ENCODE results near the gene DPY19L1.
A peak's percentile ranks its signal among the peaks of the same experiment; 100 is the strongest.
"Not testable (repeated sequence)": the region's sequence is repeated elsewhere in the genome, so short reads cannot be mapped to it uniquely, and the experiment has no call there.

Gene DPY19L1

DNA sequence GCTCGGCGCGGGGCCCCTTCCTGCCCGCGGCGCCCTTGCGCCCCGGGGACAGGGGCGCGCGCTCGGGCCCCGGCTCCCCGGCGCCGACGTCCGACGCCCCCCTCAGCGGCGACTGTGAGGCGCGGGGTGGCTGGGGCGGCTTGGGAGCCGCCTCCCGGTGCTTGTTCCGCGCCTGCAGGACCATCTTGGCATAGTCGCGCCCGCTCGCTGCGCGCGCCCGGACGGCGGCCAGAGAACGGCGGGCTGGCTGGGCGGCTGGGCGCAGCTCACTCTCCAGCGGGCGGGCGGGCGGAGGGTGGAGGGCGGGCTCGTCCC, at the start of gene DPY19L1:
TSS of gene DPY19L1 (minus strand) at position 275 of the 315 bp plus-strand sequence. CDS start at position 184, 91 bp downstream.
- Histone ChIP-seq H3K4me3 (peak within 1 kb of the TSS; percentile 53 to 78 (median 66)), H3K27ac (peak within 1 kb of the TSS; percentile 36 to 87 (median 74))

DNA sequence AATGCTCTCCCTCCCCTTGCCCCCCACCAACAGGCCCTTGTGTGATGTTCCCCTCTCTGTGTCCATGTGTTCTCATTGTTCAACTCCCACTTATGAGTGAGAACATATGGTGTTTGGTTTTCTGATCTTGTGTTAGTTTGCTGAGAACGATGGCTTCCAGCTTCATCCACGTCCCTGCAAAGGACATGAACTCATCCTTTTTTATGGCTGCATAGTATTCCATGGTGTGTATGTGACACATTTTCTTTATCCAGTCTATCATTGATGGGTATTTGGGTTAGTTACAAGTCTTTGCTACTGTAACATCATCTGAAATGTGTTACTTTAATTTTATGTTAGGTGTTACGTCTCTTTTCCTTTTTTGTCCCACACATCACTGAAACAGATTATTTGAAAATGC, 42.2 kb upstream of the DPY19L1 start:
- not testable (repeated sequence) for H3K4me3 ChIP-seq, H3K27ac ChIP-seq

- H3K27ac ChIP-seq, H3K4me3 ChIP-seq: not testable (repeated sequence)
Measured at GRCh38 chr7:35074008-35074407, 36.7 kb upstream of the DPY19L1 start.

DNA sequence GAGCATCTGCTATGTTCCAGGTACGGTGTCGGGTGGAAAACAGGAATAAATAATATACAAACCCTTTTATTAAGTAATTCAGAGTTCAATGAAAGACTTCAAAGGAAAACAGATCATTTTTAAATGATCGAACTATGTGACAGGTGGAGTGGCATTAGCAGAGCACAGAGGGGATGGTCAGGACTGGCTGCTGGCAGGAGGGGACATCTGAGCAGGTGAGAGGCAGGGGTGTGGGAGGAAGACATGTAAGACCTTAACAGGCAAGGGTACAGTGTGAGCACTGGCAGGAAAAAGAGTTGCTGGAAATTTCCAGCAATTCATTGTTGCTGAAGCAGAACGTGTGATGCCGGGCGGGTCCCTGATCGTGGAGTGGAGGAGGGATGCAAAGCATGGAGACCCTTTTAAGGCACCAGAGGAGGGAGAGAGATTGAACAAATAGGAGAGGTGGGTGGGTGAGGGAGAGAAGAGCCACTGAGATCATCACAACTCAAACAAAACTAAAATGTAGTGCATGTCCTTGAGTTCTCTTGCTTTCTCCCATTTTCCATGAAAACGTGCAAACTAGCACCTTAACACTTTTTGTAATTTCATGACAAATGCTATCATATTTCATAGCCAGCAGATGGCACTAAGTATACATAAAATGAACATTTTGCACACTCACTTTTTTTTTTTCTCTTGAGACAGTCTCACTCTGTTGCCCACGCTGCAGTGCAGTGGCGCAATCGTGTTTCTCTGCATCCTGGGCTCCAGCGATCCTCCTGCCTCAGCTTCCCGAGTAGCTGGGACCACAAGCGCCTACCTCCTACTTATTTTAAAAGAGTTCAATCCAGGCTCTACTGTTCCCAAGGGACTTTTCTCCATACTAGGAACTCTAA, 35.9 kb upstream of the DPY19L1 start:
- not testable (repeated sequence) for H3K4me3 ChIP-seq, H3K27ac ChIP-seq

GRCh38 chr7:35069084-35069483, 31.8 kb upstream of the DPY19L1 start:
- not testable (repeated sequence) for H3K4me3 ChIP-seq, H3K27ac ChIP-seq

- H3K27ac ChIP-seq, H3K4me3 ChIP-seq: not testable (repeated sequence)
Measured at GRCh38 chr7:35065382-35065781, 28.1 kb upstream of the DPY19L1 start.

GRCh38 chr7:35058571-35058970, 21.3 kb upstream of the DPY19L1 start:
- not testable (repeated sequence) for H3K27ac ChIP-seq, H3K4me3 ChIP-seq

- not testable (repeated sequence) for H3K4me3 ChIP-seq, H3K27ac ChIP-seq
Measured at GRCh38 chr7:35057505-35058451, 20.5 kb upstream of the DPY19L1 start.

- H3K4me3 ChIP-seq, H3K27ac ChIP-seq: not testable (repeated sequence)
Measured at GRCh38 chr7:35055733-35056132, 18.4 kb upstream of the DPY19L1 start.

DNA sequence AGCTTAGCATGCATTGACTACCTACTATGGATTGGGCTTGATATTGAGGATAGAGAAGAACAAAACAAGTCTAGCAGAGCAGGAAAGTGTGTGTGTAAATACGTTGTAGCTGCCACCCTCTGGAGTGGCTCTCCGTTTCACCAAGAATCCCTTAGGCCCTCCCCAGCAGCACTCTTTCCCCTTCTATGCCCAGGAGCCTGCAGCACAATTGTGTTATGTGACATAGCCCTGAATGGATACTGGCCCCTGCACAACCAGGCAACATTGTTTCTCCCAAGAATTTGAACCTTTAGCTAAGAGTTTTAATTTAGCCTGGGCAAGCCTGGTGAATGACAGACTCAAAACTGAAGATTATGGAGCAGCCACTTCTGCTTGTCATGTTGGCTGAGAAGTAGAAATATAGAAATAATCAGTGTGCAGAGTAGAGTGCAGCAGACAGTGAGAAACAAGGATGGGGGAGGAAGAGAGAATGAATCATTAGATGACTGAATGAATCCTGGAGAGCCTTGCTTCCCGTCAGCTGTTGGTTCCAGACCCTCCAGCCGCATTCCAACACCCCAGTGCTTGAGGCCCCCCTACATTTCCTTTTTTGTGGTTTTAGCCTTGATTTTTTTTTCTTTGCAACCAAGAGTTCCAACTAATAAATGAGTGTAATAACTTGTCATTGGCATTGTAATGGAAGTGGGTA, 16.3 kb upstream of the DPY19L1 start:
- H3K4me3 ChIP-seq: not testable (repeated sequence)

DNA sequence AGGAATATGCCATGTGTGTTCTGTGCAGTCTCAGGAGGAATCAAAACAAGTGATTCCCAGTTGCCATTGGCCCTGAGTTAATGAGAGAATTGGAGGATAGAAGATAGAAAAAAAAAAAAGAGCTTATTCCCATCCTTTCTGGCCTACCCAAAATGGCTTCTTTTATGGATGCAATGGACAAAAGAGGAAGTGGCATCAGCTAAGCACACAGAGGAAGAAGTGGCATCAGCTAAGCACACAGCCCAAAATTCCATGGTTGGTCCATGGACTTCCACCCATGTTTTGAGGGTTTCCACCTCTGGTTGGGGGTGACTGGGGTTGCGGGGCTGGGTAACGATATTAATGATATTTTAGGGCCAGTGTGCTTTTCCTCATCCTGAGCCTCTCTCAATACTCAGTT, 11.1 kb upstream of the DPY19L1 start:
- not testable (repeated sequence) for H3K4me3 ChIP-seq, H3K27ac ChIP-seq

More for the DNA sequence above, 16.3 kb upstream of the DPY19L1 start:
- H3K27ac ChIP-seq: not testable (repeated sequence)

DNA sequence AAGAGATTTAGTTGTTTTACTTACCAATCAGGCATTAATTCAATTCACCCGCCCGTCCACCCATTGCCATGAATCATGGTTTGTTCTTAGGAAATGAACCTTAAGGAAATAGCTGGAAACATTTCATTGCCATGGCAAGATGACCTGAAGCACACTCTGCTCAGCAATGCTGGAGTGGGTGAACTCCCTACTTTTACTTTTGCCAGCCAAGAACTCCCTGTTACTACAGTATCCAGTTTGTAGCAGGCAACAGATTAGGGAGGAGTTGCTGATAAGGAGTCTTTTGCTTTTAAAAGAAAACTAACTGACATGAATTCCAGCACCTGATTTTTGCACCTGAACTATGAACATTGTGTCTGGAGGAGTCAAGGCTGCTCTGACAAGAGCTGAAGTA, 10.6 kb upstream of the DPY19L1 start:
- not testable (repeated sequence) for H3K27ac ChIP-seq, H3K4me3 ChIP-seq

DNA sequence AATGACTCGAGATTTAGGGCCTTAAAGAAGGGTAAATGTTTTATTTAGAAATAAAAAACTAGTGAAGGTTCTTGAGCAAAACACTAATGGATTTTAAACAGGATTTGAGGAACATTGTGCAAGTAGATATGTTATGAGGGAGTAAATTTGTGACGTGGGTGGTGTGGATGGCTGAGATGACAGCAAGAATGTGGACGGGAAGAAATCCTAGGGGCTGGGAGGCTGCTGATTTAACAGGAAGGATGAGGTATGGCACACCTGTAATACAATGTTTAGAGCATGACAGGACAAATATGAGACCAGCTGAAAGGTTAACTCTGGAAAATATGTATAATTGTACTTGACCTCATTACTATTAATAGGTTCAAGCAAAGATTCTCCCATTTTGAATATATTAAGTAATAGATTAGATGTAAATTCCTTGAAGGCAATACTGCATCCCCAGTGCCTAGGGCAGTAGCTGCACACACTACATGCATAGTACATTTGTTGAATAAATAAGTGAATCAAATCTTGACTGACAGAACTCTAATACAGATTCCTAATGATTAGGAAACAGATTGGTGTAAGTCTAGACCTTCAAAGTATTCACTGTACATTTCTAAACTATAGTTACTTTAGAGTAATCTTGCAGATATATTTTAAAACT, 10.1 kb upstream of the DPY19L1 start:
- not testable (repeated sequence) for H3K4me3 ChIP-seq, H3K27ac ChIP-seq

GRCh38 chr7:35043301-35043700, 6.0 kb upstream of the DPY19L1 start:
- H3K27ac ChIP-seq, H3K4me3 ChIP-seq: not testable (repeated sequence)

DNA sequence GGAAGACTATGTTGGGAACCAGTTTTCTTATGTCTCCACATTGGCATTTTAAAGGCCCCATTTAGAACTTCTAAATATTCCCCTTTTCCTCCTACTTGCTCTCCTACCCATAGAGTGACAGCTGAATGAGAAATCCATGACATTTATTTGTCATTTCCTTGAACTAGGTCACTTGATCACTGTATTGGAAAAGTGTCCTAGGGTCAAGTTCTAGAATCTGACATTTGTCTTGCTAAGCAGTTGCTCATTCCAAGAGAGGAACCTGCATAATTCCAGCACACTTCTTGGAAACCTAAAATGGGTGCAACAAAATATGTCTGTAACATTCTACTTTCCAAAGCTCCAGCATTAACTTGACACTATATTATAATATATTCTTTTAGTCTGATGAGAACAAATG, 3.6 kb upstream of the DPY19L1 start:
- Histone ChIP-seq H3K27ac (no peak overlapping the region), H3K4me3 (no peak overlapping the region)

DNA sequence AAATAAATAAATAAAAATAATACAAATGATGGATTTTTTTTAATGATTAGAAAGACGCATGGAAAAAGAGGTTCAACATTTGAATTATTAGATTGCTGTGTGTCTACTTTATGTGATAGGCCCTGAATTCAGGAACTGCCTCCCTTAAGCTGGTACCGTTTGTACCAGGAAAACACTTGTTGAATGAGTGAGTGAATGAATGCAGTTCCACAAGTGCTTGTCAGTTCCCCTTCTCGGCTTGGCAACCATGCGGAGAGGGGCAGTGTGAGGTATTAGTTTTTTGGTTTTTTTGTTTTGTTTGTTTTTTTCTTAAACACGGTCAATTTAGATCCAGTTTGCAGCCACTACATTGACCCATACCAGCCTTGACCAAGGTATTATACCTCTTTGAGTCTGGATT, 2.1 kb upstream of the DPY19L1 start:
- no peak overlapping the region for H3K4me3 ChIP-seq
- H3K27ac ChIP-seq: no peak overlapping the region

DNA sequence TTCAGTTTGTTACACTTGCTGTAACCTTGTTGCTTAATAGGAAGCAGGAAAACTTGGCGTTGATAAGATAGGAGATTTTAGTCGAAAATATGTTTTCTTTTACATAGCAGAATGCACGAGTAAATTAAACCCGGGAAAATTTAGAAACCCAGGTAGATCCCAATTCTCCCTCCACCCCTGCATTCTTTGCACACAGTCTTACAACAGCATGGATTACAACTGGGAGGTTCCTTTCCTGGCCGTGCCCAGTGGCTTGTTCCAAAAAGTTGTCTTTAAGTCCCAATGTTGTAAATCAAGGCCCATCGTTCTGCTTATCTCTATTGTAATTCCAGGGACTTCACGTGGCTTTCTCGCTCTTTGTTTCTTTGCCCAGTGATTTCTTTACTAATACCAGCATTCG, 1.1 kb upstream of the DPY19L1 start:
- peak overlapping the region in 15 of 21 experiments; percentile 40 to 87 (median 76) for H3K27ac ChIP-seq
- H3K4me3 ChIP-seq: peak overlapping the region in 6 of 7 experiments; percentile 53 to 78 (median 68)

DNA sequence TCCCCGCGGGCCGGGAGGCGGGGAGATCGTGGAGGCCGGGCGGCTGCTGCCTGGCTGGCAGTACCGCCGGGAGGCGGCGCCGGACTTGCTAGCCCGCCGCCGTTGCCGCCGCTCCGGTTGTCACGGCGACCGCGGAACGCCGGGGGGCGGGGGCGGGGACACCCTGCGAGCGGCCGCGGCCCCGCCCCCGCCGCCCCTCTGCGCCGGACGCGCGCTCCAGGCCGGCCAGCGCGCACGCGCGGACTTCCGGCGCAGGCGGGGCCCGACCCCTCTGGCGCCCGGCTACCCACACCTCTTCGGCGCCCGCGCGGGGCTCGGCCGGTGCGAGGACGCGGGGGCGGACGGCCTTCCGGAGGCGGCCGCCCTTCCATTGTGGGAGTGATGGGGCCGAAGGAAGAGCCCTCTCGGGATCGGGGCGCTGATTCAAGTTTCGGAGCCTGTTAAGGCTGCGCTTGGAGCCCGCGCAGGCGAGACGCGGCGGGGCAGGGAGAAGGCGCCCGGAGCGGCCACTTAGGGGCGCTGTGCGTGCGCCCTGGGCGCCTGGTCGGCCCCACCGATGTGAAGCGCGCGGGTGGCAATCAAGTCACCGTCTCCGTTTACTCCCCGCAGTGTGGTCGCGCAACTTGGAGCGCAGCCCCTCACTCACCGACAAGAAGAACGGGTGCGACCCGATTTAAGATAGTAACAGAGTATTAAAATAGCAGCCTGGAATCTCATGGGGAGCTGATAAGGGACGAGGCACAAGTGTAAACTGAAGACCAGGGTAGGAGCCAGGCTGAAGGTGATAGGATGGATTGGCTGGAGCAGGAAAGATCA, 449 bp upstream of the DPY19L1 start:
- Histone ChIP-seq H3K27ac (peak overlapping the region; percentile 23 to 87 (median 74)), H3K4me3 (peak overlapping the region; percentile 53 to 78 (median 66))

Data from skin epidermis (tissue), 12 donors.